CD14-positive monocyte (primary cell): ENCODE data around the gene ST7L. TPM values are rescaled to one million over a fixed set of nuclear protein-coding genes. Genes with fewer than 3 reads are reported as not detected.

Experiments used
- DNase-seq, 3 donors: peaks; one replicate each; pipeline ENCODE4 v3.0.0-alpha.2; 2011 to 2022
- H2AFZ ChIP-seq: 2 replicates; pipeline ENCODE4 v1.6.0; 2012; ENCODE audit warnings: mild to moderate bottlenecking, low read depth, low read length, inconsistent platforms; ENCODE audit not compliant: insufficient read depth, poor library complexity, severe bottlenecking
- H3K27ac ChIP-seq, 2 donors: 1 replicate in 1 of 2; 2 replicates in 1 of 2; pipeline ENCODE4 v1.5.1; 2012 to 2013; ENCODE audit warnings: low read length in 2 of 2, control low read depth in 1 of 2, inconsistent platforms in 1 of 2, low read depth in 1 of 2, mild to moderate bottlenecking in 1 of 2
- H3K27me3 ChIP-seq, 2 donors: one replicate each; pipeline versions ENCODE4 v1.6.0 to v1.6.1; 2011 to 2013; ENCODE audit warnings: low read length in 2 of 2; ENCODE audit not compliant: control insufficient read depth in 2 of 2, insufficient read depth in 2 of 2
- H3K36me3 ChIP-seq, 2 donors: replicated peaks in 1 of 2; 1 replicate in 1 of 2; 2 replicates in 1 of 2; pipeline versions ENCODE4 v1.5.1 to v1.6.1; 2012 to 2013; ENCODE audit warnings: low read length in 2 of 2, control low read depth in 1 of 2, inconsistent platforms in 1 of 2, mild to moderate bottlenecking in 1 of 2; ENCODE audit not compliant: insufficient read depth in 2 of 2, control insufficient read depth in 1 of 2
- H3K4me1 ChIP-seq, 2 donors: 1 replicate in 1 of 2; 2 replicates in 1 of 2; pipeline versions ENCODE4 v1.5.1 to v1.6.1; 2012 to 2013; ENCODE audit warnings: low read length in 2 of 2, control low read depth in 1 of 2, inconsistent platforms in 1 of 2, mild to moderate bottlenecking in 1 of 2, moderate library complexity in 1 of 2; ENCODE audit not compliant: insufficient read depth in 2 of 2, control insufficient read depth in 1 of 2
- H3K4me2 ChIP-seq: replicated peaks from 2 replicates; pipeline ENCODE3; 2012; ENCODE audit warnings: low read length, moderate library complexity, mild to moderate bottlenecking; ENCODE audit not compliant: poor library complexity, severe bottlenecking; ENCODE audit errors: extremely low read depth
- H3K4me3 ChIP-seq, 3 experiments: fragments of 200-600 bp in 1 of 3; sonication (generic) in 1 of 3; replicated peaks in 1 of 3; 1 replicate in 2 of 3; 2 replicates in 1 of 3; pipeline ENCODE4 v1.5.1; 2011 to 2013; ENCODE audit warnings: low read length in 3 of 3, mild to moderate bottlenecking in 3 of 3, control low read depth in 2 of 3, low read depth in 2 of 3, inconsistent platforms in 1 of 3, moderate library complexity in 1 of 3
- H3K79me2 ChIP-seq: 2 replicates; pipeline ENCODE4 v1.6.0; 2012; ENCODE audit warnings: mild to moderate bottlenecking, control low read depth, inconsistent platforms, low read length, moderate library complexity; ENCODE audit not compliant: insufficient read depth
- H3K9ac ChIP-seq: 2 replicates; pipeline ENCODE4 v1.6.0; 2017; ENCODE audit warnings: low read length, mild to moderate bottlenecking; ENCODE audit not compliant: insufficient read depth, poor library complexity, severe bottlenecking
- H3K9me3 ChIP-seq, 2 donors: replicated peaks in 1 of 2; 1 replicate in 1 of 2; 2 replicates in 1 of 2; pipeline versions ENCODE4 v1.5.1 to v1.6.1; 2012 to 2013; ENCODE audit warnings: low read length in 2 of 2, control low read depth in 1 of 2; ENCODE audit not compliant: control insufficient read depth in 1 of 2, insufficient read depth in 1 of 2
- H4K20me1 ChIP-seq: 2 replicates; pipeline ENCODE4 v1.6.0; 2012; ENCODE audit warnings: mild to moderate bottlenecking, low read length, control low read depth, moderate library complexity; ENCODE audit not compliant: insufficient read depth
- H3K27ac Mint-ChIP-seq, 7 donors: one replicate each; pipeline ENCODE4 v1.8.0; 2020; ENCODE audit warnings: mild to moderate bottlenecking in 7 of 7, mixed read lengths in 7 of 7, moderate library complexity in 6 of 7, inconsistent platforms in 2 of 7
- H3K27me3 Mint-ChIP-seq, 3 donors: one replicate each; pipeline ENCODE4 v1.8.0; 2021 to 2022; ENCODE audit warnings: low read depth in 3 of 3, mild to moderate bottlenecking in 3 of 3, mixed read lengths in 3 of 3, moderate library complexity in 3 of 3, inconsistent platforms in 1 of 3
- H3K36me3 Mint-ChIP-seq, 2 donors: one replicate each; pipeline ENCODE4 v1.8.0; 2020; ENCODE audit warnings: mixed read lengths in 2 of 2, inconsistent platforms in 1 of 2, mild to moderate bottlenecking in 1 of 2
- H3K4me1 Mint-ChIP-seq: one replicate; pipeline ENCODE4 v1.8.0; 2020; ENCODE audit warnings: mild to moderate bottlenecking, mixed read lengths
- H3K4me3 Mint-ChIP-seq, 2 donors: one replicate each; pipeline ENCODE4 v1.8.0; 2020; ENCODE audit warnings: mild to moderate bottlenecking in 2 of 2, mixed read lengths in 2 of 2, moderate library complexity in 1 of 2
- H3K9me3 Mint-ChIP-seq, 7 donors: one replicate each; pipeline ENCODE4 v1.8.0; 2020 to 2022; ENCODE audit warnings: mixed read lengths in 7 of 7, mild to moderate bottlenecking in 6 of 7, moderate library complexity in 6 of 7, inconsistent platforms in 2 of 7
- WGBS: methylation state at CpG from one replicate; pipeline ENCODE4 v1.1.5; 2013; ENCODE audit warnings: missing lambda C conversion rate; ENCODE audit not compliant: insufficient coverage; 5-methylcytosine and 5-hydroxymethylcytosine counted together
- intact Hi-C, 2 donors: fragments of 100-400 bp; cut with micrococcal nuclease; formaldehyde crosslinking; loops; one replicate each; pipeline versions ENCODE4 v1.15.0 to v1.15.1; 2023
- polyA plus RNA-seq, 3 donors: library from polyadenylated mRNA; depleted of rRNA in 1 of 3; unstranded in 2 of 3; stranded (reverse) in 1 of 3; fragments of 300-500 nt in 2 of 3; fragments of >200 nt in 1 of 3; fragmentation: Illumina TruSeq in 2 of 3; gene quantifications; 1 replicate in 2 of 3; 2 replicates in 1 of 3; pipeline ENCODE4 v1.2.3, GENCODE V29; 2012 to 2021
- TF ChIP-seq, protein P1 (sequence below): fragments of 200-600 bp; IDR thresholded peaks from one replicate; pipeline ENCODE4 v1.8.0; 2022; ENCODE audit warnings: antibody characterized with exemption, mild to moderate bottlenecking

Gene ST7L
- polyA plus RNA-seq, 3 donors, result 5.4 to 10.0 (median 6.1) TPM

DNA sequence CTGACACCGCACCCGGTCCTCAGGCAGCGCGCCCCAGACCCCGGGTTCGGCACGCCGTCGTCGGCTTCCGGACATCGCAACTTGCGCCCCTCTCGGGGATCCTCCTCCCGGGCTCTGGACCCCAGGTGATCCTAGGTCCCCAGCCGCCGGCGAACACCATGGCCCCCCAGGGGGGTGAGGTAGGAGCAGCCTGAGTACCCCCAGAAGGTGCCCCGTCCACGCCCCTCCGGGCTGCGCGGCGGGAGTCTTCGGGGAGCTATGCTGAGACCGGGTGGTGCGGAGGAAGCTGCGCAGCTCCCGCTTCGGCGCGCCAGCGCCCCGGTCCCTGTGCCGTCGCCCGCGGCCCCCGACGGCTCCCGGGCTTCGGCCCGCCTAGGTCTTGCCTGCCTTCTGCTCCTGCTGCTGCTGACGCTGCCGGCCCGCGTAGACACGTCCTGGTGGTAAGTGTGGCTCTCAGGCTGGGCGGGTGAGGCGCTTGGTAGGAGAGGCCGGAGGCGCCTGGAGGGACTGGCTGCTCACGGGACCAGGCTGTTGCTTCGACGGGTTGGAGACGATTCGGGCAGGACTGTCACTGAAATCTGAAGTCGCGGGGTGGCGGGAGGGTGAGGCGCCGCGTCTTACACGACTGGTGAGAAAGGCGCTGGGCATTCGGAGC lies 109.8 kb downstream of the ST7L start:
- H3K4me3 ChIP-seq, result peak overlapping the region; percentile 21 to 73 (median 21)
- no peaks in the 10 kb centered on the region for H3K79me2 ChIP-seq
- H2AFZ ChIP-seq, result peak overlapping the region; percentile 81
- DNase-seq, result no peak
- peak overlapping the region; percentile 87 for H3K4me2 ChIP-seq
- Mint-ChIP-seq H3K9me3 (peaks cover 0 to 14% (median 4%) of the 10 kb centered on the region in 7 donors), H3K27me3 (peaks cover 46 to 77% (median 61%) of the 10 kb centered on the region in 3 donors), H3K36me3 (peaks cover 0 to 5% of the 10 kb centered on the region in 2 donors), H3K4me1 (peaks cover 15% of the 10 kb centered on the region), H3K4me3 (peak overlapping the region; percentile 71 to 85), H3K27ac (no peak overlapping the region)
- peaks cover 37 to 69% of the 10 kb centered on the region in 2 donors for H3K27me3 ChIP-seq
- H3K36me3 ChIP-seq, result no peaks in the 10 kb centered on the region
- H3K4me1 ChIP-seq, result peaks cover 9 to 20% of the 10 kb centered on the region in 2 donors
- H3K9me3 ChIP-seq, result peaks cover 0 to 23% of the 10 kb centered on the region in 2 donors
- no peak overlapping the region for H3K27ac ChIP-seq
- peak overlapping the region; percentile 21 for H3K9ac ChIP-seq
- no peaks in the 10 kb centered on the region for H4K20me1 ChIP-seq
- TF ChIP-seq, protein P1, sequence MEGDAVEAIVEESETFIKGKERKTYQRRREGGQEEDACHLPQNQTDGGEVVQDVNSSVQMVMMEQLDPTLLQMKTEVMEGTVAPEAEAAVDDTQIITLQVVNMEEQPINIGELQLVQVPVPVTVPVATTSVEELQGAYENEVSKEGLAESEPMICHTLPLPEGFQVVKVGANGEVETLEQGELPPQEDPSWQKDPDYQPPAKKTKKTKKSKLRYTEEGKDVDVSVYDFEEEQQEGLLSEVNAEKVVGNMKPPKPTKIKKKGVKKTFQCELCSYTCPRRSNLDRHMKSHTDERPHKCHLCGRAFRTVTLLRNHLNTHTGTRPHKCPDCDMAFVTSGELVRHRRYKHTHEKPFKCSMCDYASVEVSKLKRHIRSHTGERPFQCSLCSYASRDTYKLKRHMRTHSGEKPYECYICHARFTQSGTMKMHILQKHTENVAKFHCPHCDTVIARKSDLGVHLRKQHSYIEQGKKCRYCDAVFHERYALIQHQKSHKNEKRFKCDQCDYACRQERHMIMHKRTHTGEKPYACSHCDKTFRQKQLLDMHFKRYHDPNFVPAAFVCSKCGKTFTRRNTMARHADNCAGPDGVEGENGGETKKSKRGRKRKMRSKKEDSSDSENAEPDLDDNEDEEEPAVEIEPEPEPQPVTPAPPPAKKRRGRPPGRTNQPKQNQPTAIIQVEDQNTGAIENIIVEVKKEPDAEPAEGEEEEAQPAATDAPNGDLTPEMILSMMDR, result no peak
- WGBS, result 7% methylated on average over 66 of the region's 66 CpGs
- intact Hi-C loops, result loop anchor here in 1 of 2 donors (10.0 kb wide), 1 partner anchor 196 kb away; the partner anchor contains the start of gene RHOC

DNA sequence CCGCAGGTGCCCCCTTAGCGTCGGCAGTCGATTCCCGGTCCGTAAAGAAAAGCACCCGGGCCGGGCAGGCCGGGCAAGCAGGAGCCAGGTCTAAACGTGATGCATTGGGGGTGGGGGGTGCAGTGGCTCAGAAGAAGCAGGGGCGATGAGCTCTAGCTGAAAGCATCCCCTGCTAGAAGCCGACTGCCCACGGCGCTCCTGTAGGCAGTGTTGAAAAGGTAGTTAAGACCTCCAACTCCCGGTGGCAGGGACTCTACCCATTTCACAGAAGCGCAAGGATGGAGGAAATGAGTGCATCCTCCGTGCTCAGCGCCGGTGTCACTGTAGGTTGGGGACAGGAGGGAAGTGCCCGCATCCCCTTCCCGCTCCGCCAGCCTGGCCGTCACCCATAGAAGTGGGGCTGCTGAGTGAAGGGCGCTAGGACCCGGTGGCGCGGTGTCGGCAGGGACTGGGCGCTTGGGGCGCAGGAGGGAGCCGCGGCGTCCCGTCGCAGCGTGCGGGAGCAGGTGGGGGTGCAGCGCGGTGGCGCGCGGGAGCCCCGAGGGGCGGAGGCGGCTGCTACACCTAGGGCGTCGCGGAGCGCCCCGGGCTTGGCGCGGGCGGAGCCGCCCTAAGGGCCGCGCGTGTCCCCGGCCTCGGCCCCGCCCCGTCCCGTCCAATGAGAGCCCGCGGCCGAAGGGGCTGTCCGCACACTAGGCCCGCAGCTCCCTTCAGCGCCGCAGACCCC lies 110.5 kb downstream of the ST7L start, which contains the start of gene WNT2B:
Gene WNT2B (plus strand): TSS at position 688 of the 727 bp plus-strand sequence. CDS start 298 bp downstream, outside the sequence.
- intact Hi-C loops, result loop anchor here in 1 of 2 donors (10.0 kb wide), 1 partner anchor 196 kb away; the partner anchor contains the start of gene RHOC
- Histone ChIP-seq H3K36me3 (no peaks in the 10 kb centered on the region), H3K4me3 (peak within 1 kb of the TSS; percentile 21 to 73 (median 21)), H3K4me1 (peaks cover 9 to 20% of the 10 kb centered on the region in 2 donors), H4K20me1 (no peaks in the 10 kb centered on the region), H3K27ac (no peak within 1 kb of the TSS), H2AFZ (peak within 1 kb of the TSS; percentile 81), H3K9ac (peak within 1 kb of the TSS; percentile 21), H3K4me2 (peak within 1 kb of the TSS; percentile 87), H3K79me2 (no peaks in the 10 kb centered on the region), H3K27me3 (peaks cover 42 to 76% of the 10 kb centered on the region in 2 donors), H3K9me3 (peaks cover 0 to 23% of the 10 kb centered on the region in 2 donors)
- DNase-seq, result peak; percentile 8 to 21 (median 19)
- Mint-ChIP-seq H3K36me3 (peaks cover 0 to 5% of the 10 kb centered on the region in 2 donors), H3K4me3 (peak within 1 kb of the TSS; percentile 71 to 85), H3K4me1 (peaks cover 15% of the 10 kb centered on the region), H3K27me3 (peaks cover 52 to 84% (median 68%) of the 10 kb centered on the region in 3 donors), H3K9me3 (peaks cover 0 to 14% (median 4%) of the 10 kb centered on the region in 7 donors), H3K27ac (no peak within 1 kb of the TSS)
- WGBS, result under 1% methylated on average over 68 of the region's 69 CpGs
- TF ChIP-seq, protein P1, result no peak
